ENCODE measurements around the gene RESF1. TPM values are rescaled to one million over a fixed set of nuclear protein-coding genes. Genes with fewer than 3 reads are reported as not detected.

Gene RESF1
- total RNA-seq, 3 donors from 2014 or later, result 47.9 to 58.4 (median 49.5) TPM

- Mint-ChIP-seq H3K9me3 (peaks cover 26% of the 10 kb centered on the region), H3K4me3 (no peak overlapping the region), H3K4me1 (ENCODE audit: low read depth) (peaks cover 35% of the 10 kb centered on the region), H3K27me3 (ENCODE audit: low read depth) (no peaks in the 10 kb centered on the region), H3K36me3 (ENCODE audit: insufficient read depth) (peaks cover 13% of the 10 kb centered on the region)
- no peak for ATAC-seq
- DNase-seq, result no peak
These were observed 9.1 kb upstream of the RESF1 start for GRCh38 chr12:31950088-31950487.

GRCh38 chr12:31950492-31950891, 8.7 kb upstream of the RESF1 start:
- Mint-ChIP-seq H3K4me3 (no peak overlapping the region), H3K27me3 (ENCODE audit: low read depth) (no peaks in the 10 kb centered on the region), H3K36me3 (ENCODE audit: insufficient read depth) (peaks cover 13% of the 10 kb centered on the region), H3K9me3 (peaks cover 26% of the 10 kb centered on the region), H3K4me1 (ENCODE audit: low read depth) (peaks cover 39% of the 10 kb centered on the region)
- ATAC-seq, result no peak
- no peak for DNase-seq

- Mint-ChIP-seq H3K9me3 (peaks cover 26% of the 10 kb centered on the region), H3K4me3 (no peak overlapping the region), H3K4me1 (ENCODE audit: low read depth) (peaks cover 43% of the 10 kb centered on the region), H3K36me3 (ENCODE audit: insufficient read depth) (peaks cover 13% of the 10 kb centered on the region), H3K27me3 (ENCODE audit: low read depth) (no peaks in the 10 kb centered on the region)
- peak; percentile 32 to 57 for ATAC-seq
- no peak for DNase-seq
These were observed 8.2 kb upstream of the RESF1 start for GRCh38 chr12:31951008-31951407.

- ATAC-seq (no peak), DNase-seq (no peak)
- Mint-ChIP-seq H3K4me3 (no peak overlapping the region), H3K4me1 (ENCODE audit: low read depth) (peaks cover 49% of the 10 kb centered on the region), H3K27me3 (ENCODE audit: low read depth) (no peaks in the 10 kb centered on the region), H3K36me3 (ENCODE audit: insufficient read depth) (peaks cover 13% of the 10 kb centered on the region), H3K9me3 (peaks cover 26% of the 10 kb centered on the region)
These were observed 7.3 kb upstream of the RESF1 start for GRCh38 chr12:31951939-31952338.

- Mint-ChIP-seq H3K9me3 (peaks cover 23% of the 10 kb centered on the region), H3K4me3 (no peak overlapping the region), H3K4me1 (ENCODE audit: low read depth) (peaks cover 52% of the 10 kb centered on the region), H3K36me3 (ENCODE audit: insufficient read depth) (peaks cover 13% of the 10 kb centered on the region), H3K27me3 (ENCODE audit: low read depth) (no peaks in the 10 kb centered on the region)
- no peak for DNase-seq
- ATAC-seq, result no peak
These were observed 6.8 kb upstream of the RESF1 start for GRCh38 chr12:31952418-31952817.

- DNase-seq, result no peak
- Mint-ChIP-seq H3K36me3 (ENCODE audit: insufficient read depth) (peaks cover 10% of the 10 kb centered on the region), H3K4me3 (no peak overlapping the region), H3K4me1 (ENCODE audit: low read depth) (peaks cover 61% of the 10 kb centered on the region), H3K9me3 (peaks cover 10% of the 10 kb centered on the region), H3K27me3 (ENCODE audit: low read depth) (no peaks in the 10 kb centered on the region)
- ATAC-seq, result no peak
These were observed 4.0 kb upstream of the RESF1 start for GRCh38 chr12:31954925-31955858.

GRCh38 chr12:31958569-31959160, 550 bp upstream of the RESF1 start:
- H3K27me3 Mint-ChIP-seq (ENCODE audit: low read depth), result no peaks in the 10 kb centered on the region
- H3K36me3 Mint-ChIP-seq (ENCODE audit: insufficient read depth), result peaks cover 16% of the 10 kb centered on the region
- H3K4me3 Mint-ChIP-seq, result peak overlapping the region; percentile 91
- no peak for DNase-seq
- H3K4me1 Mint-ChIP-seq (ENCODE audit: low read depth), result peaks cover 68% of the 10 kb centered on the region
- no peaks in the 10 kb centered on the region for H3K9me3 Mint-ChIP-seq
- no peak for ATAC-seq

GRCh38 chr12:31959701-31960391, 631 bp downstream of the RESF1 start:
- peaks cover 28% of the 10 kb centered on the region for H3K36me3 Mint-ChIP-seq (ENCODE audit: insufficient read depth)
- ATAC-seq (peak; percentile 64 to 69), DNase-seq (peak; percentile 62)
- peak overlapping the region; percentile 93 for H3K4me3 Mint-ChIP-seq
- H3K4me1 Mint-ChIP-seq (ENCODE audit: low read depth), result peaks cover 73% of the 10 kb centered on the region
- H3K9me3 Mint-ChIP-seq, result peaks cover 5% of the 10 kb centered on the region
- H3K27me3 Mint-ChIP-seq (ENCODE audit: low read depth), result no peaks in the 10 kb centered on the region

GRCh38 chr12:31961137-31961536, 1.9 kb downstream of the RESF1 start:
- Mint-ChIP-seq H3K9me3 (peaks cover 5% of the 10 kb centered on the region), H3K4me3 (peak overlapping the region; percentile 93), H3K4me1 (ENCODE audit: low read depth) (peaks cover 75% of the 10 kb centered on the region), H3K36me3 (ENCODE audit: insufficient read depth) (peaks cover 34% of the 10 kb centered on the region), H3K27me3 (ENCODE audit: low read depth) (no peaks in the 10 kb centered on the region)
- DNase-seq, result no peak
- ATAC-seq, result no peak

GRCh38 chr12:31962076-31962475, 2.9 kb downstream of the RESF1 start:
- Mint-ChIP-seq H3K4me3 (peak overlapping the region; percentile 93), H3K27me3 (ENCODE audit: low read depth) (no peaks in the 10 kb centered on the region), H3K36me3 (ENCODE audit: insufficient read depth) (peaks cover 34% of the 10 kb centered on the region), H3K9me3 (peaks cover 5% of the 10 kb centered on the region), H3K4me1 (ENCODE audit: low read depth) (peaks cover 79% of the 10 kb centered on the region)
- no peak for ATAC-seq
- DNase-seq, result no peak

- Mint-ChIP-seq H3K9me3 (peaks cover 5% of the 10 kb centered on the region), H3K4me1 (ENCODE audit: low read depth) (peaks cover 80% of the 10 kb centered on the region), H3K36me3 (ENCODE audit: insufficient read depth) (peaks cover 38% of the 10 kb centered on the region)
These were observed 5.1 kb downstream of the RESF1 start for GRCh38 chr12:31964280-31964679.

GRCh38 chr12:31965090-31965489, 5.9 kb downstream of the RESF1 start:
- H3K4me3 Mint-ChIP-seq, result peak overlapping the region; percentile 93
- peak in 1 of 2 donors; percentile 32 for ATAC-seq
- peaks cover 42% of the 10 kb centered on the region for H3K36me3 Mint-ChIP-seq (ENCODE audit: insufficient read depth)
- peaks cover 85% of the 10 kb centered on the region for H3K4me1 Mint-ChIP-seq (ENCODE audit: low read depth)
- DNase-seq, result no peak
- H3K27me3 Mint-ChIP-seq (ENCODE audit: low read depth), result no peaks in the 10 kb centered on the region
- peaks cover 5% of the 10 kb centered on the region for H3K9me3 Mint-ChIP-seq

More at GRCh38 chr12:31964280-31964679, 5.1 kb downstream of the RESF1 start:
- DNase-seq (no peak), ATAC-seq (no peak)
- Mint-ChIP-seq H3K4me3 (peak overlapping the region; percentile 93), H3K27me3 (ENCODE audit: low read depth) (no peaks in the 10 kb centered on the region)

- Mint-ChIP-seq H3K27me3 (ENCODE audit: low read depth) (no peaks in the 10 kb centered on the region), H3K4me1 (ENCODE audit: low read depth) (peaks cover 91% of the 10 kb centered on the region), H3K36me3 (ENCODE audit: insufficient read depth) (peaks cover 56% of the 10 kb centered on the region), H3K4me3 (peak overlapping the region; percentile 93), H3K9me3 (peaks cover 5% of the 10 kb centered on the region)
- ATAC-seq, result peak; percentile 51 to 66
- DNase-seq, result no peak
These were observed 7.5 kb downstream of the RESF1 start for GRCh38 chr12:31966558-31967205.

GRCh38 chr12:31967539-31967938, 8.3 kb downstream of the RESF1 start:
- ATAC-seq (no peak), DNase-seq (no peak)
- Mint-ChIP-seq H3K36me3 (ENCODE audit: insufficient read depth) (peaks cover 55% of the 10 kb centered on the region), H3K9me3 (peaks cover 5% of the 10 kb centered on the region), H3K4me3 (peak overlapping the region; percentile 50), H3K27me3 (ENCODE audit: low read depth) (no peaks in the 10 kb centered on the region), H3K4me1 (ENCODE audit: low read depth) (peaks cover 86% of the 10 kb centered on the region)
